CD4-positive, alpha-beta T cell treated with Interleukin-6 for 4 hours (primary cell): ENCODE measurements around the gene LRRC43.

ENCODE experiments used
- DNase-seq: peaks from one replicate; pipeline ENCODE4 v3.0.0-alpha.2; 2020; ENCODE audit warnings: mixed read lengths

LRRC43 gene, protein sequence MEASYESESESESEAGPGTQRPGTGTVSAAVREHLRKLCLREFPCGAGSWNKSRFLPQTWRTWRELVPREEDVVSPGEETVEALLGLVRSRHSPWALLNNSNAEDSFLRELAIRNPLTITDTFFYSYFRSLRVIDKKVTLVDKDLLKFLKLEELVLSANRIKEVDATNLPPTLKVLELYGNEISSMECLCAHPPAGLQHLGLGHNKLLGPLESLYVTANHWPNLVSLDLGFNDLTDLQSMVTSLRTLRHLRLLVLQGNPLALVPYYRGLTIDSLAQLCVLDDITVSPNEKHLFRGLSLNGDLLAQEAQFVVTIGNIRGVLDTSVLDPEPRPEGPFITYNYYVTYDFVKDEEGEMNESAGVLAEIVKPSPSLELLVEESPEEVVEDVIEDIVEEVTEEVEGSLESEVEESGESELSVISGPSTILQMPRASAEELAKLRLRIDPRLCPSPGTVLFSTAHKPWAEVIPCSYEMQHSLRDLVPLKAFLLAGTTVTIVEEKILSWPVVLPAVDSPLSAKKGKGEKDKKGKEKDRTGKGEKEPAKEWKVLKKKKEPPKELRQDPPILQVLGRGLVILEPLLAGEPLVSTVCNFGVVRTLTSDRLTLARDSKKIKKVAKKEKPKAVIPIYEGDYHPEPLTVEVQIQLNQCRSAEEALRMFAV

DNA sequence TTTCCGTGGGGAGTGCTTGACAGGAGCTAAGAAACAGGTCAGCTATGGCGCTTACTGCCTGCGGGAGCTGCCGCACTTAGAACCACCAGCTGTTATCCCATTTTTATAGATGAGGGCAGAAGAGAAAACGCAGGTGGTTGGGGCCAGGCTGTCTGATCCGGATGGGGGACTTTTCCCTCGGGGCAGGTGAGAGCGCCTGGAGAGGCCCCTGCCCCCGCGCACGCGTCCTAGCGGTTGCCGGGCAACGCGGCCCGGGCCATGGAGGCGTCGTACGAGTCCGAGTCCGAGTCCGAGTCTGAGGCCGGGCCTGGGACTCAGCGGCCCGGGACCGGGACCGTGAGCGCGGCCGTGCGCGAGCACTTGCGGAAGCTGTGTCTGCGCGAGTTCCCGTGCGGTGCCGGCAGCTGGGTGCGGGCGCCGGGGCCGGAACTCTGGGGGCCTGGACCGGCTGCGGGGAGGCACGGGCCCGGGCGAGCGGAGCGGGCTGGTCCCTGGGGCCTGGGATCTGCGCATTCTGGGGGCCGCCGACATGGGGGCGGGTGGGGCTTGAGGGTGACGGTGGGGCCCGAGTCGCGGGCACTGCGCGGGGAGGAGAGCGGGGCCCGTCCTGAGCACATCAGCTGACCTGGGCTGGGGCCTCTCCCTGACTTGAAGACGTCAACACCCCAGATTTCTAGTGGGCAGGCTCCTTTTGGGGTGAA is at the start of gene LRRC43:
TSS of gene LRRC43 (plus strand) at position 237 of the 701 bp plus-strand sequence. CDS start at position 259, 22 bp downstream.
- peak; percentile 45 for DNase-seq

DNA sequence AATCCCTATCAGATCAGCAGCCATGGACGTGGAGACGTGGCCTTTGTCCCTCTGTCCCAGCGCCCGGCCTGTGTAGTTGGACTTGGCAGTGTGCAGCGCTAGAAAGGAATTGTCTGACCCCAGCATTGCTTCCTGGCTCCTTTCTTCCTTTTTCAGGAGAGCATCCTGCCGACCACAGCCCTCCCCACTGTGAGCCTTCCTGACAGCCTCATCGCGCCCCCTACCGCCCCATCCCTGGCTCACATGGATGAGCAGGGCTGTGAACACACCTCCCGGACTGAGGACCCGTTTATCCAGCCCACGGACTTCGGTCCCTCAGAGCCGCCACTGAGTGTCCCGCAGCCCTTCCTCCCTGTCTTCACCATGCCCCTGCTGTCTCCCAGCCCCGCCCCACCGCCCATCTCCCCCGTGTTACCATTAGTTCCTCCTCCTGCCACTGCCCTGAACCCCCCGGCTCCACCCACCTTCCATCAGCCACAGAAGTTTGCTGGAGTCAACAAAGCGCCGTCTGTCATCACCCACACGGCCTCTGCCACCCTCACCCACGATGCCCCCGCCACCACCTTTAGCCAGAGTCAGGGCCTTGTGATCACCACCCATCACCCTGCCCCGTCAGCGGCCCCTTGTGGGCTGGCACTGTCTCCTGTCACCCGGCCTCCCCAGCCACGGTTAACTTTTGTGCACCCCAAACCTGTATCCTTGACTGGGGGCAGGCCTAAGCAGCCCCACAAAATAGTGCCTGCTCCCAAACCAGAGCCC is 49.6 kb upstream of the LRRC43 start:
- no peak for DNase-seq

DNA sequence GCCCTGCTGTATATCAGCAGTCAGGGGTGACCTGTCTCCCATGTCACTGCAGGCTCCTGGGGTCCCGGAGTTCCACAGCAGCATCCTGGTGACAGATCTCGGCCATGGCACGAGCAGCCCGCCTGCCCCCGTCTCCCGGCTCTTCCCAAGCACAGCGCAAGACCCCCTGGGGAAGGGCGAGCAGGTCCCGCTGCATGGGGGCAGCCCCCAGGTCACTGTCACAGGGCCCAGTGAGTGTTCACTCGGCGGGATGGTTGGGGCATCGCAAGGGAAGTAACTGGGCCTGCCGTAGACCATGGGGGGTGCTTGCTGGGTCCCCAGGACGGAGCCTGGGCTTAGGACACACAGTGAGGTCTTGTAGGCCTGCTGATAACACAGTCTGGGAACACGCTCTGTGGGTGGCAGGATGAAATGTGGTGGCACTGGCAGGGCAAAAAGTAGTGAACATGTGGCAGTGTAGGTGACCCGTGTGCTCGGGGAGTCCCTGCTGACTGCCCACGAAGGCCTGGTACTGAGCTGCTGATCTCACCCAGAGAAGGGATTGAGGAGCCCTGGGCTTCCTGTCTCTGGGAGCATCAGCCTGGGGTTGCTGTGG is 47.4 kb upstream of the LRRC43 start:
- DNase-seq: no peak

DNA sequence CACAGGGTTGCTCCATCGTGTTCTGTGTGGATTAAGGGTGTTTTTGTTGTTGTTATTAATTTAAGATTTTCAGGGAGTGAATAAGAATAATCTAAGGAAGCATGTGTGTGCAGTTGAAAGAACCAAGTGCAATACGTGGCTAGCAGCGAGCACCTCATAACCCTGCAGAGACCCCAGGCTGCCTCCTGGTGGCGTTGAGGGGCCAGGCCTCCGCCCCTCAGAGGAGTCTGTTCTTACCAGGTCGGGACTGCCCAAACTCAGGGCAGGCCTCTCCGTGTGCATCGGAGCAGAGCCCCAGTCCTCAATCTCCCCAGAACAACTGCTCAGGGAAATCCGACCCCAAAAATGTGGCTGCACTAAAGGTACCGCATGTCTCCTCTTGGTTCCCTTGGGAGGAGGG is 45.7 kb upstream of the LRRC43 start:
- no peak for DNase-seq

DNA sequence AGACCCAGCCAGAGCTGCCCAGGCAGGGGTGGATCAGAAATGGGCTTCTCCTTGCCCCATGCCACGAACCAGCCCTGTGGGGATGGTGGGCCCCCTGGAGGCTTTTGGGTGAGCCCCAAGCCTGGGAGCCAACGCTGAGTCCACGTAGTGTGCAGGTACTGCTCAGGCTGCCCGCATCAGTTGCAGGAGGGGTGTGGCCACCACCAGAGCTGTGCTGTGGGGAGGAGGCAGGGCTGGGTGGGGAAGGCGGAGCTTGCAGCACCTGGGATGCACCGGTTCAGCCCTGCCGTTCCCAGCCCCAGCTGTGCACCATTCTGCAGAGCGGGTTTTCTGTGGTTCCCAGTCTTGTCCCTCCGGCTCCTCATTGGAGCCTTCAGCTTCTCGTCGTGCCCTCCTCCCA is 45.2 kb upstream of the LRRC43 start:
- no peak for DNase-seq

DNA sequence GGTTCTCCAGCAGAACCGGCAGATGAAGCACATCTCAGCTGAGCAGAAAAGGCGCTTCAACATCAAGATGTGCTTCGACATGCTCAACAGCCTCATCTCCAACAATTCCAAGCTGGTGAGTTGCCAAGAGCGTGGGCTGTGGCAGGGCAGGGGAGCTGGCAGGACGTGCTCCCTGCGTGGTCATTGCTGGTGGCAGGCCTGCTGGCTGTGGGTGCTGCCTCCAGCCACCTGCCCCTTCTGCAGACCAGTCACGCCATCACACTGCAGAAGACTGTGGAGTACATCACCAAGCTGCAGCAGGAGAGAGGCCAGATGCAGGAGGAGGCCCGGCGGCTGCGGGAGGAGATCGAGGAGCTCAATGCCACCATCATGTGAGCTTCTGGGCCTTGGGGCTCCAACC is 44.7 kb upstream of the LRRC43 start:
- DNase-seq: no peak

DNA sequence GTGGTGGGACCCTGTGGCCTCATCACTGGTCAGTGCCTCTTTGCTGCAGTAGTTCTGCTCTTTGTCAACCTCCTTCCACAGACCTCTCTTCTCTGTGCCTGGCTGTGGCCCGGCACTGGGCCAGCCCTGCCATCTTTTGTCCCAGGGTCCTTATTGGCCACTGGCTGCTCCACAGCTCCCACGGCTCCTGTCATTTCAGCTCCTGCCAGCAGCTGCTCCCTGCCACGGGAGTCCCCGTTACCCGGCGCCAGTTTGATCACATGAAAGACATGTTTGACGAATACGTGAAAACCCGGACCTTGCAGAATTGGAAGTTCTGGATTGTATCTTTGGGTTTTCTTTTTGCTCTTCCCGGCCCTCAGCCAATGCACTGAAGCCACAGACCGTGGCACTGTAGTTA is 44.3 kb upstream of the LRRC43 start:
- no peak for DNase-seq

DNA sequence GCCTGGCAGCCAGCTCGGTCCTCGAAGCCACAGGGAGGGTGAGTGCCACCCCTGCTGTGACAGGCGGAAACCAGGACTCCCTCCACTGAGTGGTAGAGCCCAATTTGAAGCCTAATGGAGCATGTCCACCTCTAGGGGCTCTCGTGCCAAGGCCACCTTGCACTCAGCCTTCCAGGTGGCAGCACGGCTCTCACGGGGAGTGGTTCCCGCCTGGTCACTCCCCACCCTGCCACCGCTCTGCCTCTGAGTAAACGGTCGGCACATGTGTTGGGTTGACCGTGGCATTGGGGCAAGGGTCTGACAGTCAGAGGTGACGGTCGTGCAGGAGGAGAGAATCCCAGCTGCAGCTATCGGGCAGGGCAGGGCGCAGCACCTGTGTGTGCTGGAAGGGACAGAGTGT is 43.7 kb upstream of the LRRC43 start:
- DNase-seq: no peak

DNA sequence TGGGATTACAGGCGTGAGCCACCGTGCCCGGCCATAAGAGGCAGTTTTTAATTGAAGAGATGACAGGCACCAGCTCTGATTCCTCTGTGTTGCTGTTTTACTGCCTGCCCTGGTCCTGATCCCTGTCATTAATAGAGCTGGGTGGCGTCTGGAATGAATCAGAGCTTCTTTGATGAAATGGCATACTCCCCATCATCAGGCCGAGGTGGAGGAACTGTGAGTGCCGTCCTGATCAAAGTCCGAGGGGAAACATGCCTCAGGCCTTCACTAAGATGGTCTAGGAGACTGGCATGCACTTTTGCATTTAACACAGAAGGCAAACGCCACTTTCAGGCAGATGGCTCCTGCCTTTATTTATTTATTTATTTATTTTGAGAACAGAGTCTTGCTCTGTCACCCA is 43.0 kb upstream of the LRRC43 start:
- DNase-seq: no peak

DNA sequence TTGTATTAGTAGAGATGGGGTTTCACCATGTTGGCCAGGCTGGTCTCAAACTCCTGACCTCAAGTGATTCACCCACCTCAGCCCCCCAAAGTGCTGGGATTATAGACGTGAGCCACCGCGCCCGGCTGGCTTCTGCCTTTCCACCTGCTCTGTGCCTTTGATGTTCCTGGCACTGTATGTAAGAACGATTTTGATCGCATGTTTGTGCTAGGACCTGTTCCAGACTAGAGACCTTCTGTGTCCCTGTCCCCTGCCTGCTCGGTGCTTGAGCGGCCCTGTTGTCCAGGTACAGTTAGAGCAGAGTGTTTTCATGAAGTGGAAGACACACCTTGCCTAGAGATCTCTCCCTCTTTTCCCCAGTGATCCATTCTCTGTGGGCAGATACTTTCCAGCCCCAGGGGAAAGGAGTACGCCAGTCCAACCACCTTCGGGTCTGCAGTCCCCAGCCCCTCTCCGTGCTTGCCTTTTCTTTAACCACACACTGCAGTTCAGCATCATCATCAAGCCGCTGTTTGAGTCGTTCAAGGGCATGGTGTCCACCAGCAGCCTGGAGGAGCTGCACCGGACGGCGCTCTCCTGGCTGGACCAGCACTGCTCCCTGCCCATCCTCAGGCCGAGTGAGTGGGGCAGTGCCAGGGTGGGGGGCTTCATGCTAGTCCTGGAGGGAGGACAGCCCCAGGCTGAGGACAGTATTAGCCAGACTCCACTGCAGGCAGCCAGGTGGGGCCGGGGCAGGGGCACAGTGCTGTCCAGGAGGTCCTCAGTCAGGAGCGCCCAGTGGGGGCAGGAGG is 42.3 kb upstream of the LRRC43 start:
- no peak for DNase-seq

DNA sequence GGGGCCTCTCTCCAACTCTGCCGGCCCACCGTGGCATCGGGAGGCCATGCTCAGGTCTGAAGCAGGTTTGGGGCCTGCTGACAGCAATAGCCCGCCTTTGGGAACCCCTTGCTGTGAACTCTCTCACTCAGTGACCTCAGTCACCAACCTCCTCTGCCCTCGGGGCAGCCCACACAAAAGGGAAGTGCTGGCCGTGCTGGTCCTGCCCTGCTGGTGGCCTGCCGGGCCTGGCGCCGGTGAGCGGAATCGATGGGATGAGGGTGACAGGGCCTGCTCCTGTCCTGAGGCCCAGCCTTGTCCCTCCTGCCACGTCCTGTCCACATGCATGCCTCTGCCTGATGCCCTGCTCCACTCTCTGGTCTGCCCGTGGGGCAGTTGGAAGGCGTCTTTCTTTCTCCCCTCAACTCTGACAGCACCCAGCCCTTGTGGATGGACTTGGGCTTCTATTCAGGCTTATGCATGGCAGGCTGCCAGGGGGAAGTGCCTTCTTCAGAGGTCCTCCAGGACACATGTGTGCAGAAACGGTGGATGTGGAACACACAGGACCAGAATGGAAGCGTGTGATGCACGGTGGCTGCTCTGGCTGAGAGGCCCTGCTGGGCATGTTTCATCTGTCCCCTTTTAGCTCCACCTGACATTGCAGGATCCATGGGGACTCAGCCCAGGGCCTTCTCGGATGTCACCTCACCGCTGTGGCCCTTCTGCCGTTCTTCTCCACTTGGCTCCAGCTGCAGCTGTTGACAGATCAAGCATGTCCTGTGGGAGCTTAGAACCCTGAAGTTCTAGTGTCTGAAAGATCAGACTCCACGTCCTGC is 40.8 kb upstream of the LRRC43 start:
- DNase-seq: no peak

DNA sequence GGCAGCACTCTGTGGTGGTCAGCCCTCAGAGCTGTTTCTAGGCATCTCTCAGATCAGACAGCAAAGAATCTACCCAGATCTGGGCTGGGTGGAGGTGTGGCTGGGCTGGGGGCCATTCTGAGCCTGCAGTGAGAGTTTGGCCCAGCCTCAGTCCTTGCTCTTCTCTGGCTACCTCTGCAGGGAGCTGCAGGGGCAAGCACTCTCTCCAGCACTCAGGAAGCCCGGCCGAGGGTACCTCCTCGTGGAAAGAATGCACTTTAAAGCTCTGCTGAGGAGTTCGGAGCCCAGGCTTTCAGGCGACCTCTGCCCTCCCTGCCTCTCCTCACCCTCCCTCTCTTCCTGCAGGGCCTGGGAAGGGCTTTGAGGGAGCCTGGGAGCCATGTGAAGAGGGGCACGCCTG is 40.1 kb upstream of the LRRC43 start:
- DNase-seq: no peak

DNA sequence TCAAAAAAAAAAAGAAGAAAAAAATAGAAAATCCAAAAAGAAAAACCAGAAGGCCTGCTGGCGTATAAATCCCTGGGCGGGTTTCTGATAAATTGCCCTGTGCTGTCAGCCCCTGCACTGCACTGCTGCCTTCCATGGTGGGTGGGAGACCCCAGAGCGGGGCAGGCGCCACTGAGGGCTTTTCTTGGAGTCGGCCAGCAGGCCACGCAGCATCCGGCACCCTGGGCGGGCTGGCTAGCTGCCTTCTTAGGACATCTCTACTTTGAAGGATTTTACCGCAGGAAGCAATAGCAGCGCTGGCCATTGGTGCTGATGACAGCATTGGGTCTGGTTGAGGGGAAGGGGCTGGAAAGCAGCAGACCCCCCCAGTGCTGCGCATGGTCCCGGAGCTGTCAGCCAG is 38.0 kb upstream of the LRRC43 start:
- no peak for DNase-seq

DNA sequence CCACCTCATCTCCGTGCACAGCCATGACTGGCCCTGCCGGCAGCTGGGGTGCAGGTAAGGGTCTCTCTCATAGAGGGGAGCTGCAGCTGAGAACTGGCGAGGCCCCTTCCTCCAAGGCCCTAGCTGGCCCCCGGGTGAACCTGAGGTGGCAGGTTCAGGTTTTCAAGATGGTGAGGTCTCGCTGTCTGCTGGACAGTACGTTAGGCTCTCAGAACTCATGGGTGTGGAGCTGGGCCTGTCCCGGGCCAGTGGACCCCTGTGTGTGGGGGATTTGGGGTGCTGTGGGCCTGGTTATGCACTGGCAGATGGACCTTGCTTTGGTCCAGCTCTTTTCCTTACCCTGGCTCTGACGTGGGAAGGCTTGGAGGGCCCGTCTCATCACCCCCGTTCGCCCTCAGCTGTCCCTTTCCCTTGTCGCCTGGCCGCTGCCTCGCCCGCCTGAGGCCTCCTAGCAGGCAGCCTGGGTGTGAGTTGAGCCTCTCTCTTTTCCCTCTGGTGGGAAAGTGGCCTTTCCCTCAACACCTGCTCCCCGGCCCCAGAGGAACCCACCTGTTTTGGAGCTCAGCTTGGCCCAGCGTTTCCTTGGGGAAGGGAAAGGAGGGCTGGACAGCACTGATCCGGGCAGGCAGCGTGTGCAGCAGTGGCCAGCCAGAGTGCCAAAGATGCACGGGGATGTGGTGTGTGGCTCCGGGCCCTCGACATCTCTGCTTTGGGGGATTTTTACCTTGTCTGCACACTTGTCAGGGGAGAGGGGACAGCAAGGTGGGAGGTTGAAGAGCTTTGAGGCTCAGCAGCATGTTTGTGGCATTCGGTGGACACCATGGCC is 37.2 kb upstream of the LRRC43 start:
- no peak for DNase-seq

DNA sequence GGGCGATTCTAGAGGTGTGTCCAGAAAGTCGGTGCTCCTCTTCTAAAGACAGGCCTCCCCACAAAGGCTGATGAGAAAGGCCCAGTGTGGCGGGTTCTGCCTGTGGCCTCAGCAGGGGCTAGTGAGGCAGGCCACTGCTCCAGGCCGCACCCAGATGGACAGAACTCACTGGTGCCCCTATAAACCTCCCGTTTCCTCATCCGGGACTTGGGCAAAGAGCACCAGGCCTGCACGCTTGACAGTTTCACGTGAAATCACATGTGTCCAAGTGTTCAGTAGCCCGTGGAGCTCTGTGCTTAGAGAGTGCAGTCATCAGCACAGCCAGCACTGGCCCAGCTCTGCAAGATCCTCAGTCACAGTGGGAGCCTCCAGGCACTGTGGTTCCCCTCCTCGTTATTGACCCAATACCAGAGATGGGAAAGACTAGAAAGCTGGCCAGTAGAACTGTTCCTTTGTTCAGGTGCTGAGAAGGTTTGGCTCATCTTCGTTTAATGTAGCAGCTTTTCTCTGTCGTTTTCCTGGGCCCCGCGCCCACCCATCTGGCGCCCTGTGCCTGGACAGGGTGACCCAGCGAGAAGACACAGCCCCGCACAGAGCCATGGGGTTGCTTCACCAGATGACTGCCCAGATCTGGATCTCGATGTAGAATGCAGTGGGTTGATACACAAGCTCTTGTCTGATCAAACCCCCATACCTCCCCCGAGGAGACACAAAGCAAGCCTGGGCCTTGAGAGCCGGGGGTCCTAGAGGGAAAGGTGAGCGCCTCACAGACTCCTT is 35.2 kb upstream of the LRRC43 start:
- DNase-seq: no peak

DNA sequence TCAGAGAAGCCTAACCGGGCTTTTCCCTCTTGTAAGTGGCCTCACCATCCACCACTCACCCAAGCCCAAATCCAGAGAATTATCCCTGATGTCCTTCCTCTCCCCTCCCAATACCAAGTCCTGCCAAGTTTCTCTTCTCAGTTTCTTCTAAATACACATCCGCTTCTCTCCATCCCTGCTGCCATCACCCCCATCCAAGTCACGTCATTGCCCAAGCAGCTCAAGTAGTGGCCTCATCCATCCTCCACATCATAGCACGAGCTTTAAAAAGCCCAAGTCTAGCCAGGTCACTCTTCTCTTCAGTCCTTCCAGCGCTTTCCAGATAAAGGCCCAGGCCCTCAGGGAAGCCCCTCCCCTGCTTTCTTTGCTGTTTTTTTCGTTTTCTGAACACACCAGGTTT is 34.3 kb upstream of the LRRC43 start:
- no peak for DNase-seq

DNA sequence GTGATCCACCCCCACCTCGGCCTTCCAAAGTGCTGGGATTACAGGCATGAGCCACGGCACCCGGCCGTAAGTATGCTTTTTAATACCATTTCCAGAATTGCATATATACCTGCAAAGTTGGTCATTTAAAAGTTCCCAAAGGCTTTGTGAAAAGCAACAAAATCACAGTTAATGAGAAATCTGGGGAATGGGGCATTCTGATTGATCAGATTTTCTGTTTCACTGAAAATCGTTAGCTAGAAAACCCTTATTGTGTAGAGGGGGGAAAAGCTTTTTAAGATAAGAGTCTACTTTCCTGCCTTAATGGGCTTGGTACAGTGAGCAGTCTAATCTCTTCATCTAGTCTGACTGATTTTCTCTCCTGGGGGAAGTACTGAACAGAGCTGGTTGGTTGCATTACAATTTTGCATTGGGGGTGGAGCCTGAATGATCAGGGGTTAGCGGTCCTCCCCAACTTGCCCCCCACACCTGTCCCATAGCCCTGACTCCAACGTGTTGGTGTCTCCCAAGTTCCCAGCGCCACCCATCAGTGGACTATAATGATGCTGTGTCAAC is 32.7 kb upstream of the LRRC43 start:
- no peak for DNase-seq

DNA sequence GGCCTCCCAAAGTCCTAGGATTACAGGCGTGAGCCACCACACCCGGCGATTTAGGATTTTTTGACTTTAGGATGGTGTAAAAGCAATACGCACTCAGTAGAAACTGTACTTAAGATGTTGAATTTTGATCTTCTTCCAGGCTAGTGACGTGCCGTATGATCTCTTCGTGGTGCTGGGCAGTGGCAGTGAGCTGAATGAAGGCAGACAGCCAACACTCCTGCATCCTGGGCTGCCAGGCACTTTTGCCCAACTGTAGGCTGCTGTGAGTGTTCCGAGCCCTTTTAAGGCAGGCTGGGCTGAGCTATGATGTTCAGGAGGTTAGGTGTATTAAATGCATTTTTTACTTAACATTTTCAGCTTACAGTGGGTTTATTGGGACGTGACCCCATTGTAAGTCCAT is 30.2 kb upstream of the LRRC43 start:
- DNase-seq: no peak

DNA sequence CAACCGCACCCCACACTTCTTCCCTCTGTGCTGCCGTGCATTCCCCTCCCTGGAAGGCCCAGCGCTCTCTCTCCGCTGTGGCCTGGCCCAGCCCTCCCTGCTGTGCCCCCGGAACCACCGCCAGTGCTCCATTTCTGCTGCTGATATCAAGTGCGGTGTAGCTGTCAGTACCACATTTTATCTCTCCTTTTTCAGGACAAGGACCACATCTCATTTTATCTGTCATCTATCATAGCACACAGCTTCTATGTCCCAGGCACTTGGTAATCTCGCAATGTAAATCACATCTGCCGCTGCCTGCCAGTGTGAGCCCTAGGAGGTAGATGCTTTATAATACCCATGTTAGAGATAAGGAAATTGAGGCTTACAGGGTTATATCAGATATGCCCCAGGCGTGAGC is 27.2 kb upstream of the LRRC43 start:
- no peak for DNase-seq
